A673 (cell line): Measurements from ENCODE around the gene TCF7L2. TPM values are rescaled to one million over a fixed set of nuclear protein-coding genes. Genes with fewer than 3 reads are reported as not detected.

ENCODE experiments used
- BruUV-seq: library from RNA; stranded (reverse); fragments of 400-500 nt; replicated peaks from 2 replicates; lab custom pipeline; 2021; lab: Mats Ljungman, UMichigan
- CTCF ChIA-PET: fragments of 300-600 bp; sonication (Branson Sonifier 250); formaldehyde crosslinking; loops from one replicate; lab custom pipeline; 2022; ENCODE audit warnings: antibody characterized with exemption; lab: Charles Lee
- POLR2A ChIA-PET: fragments of 300-600 bp; sonication (Branson Sonifier 250); formaldehyde crosslinking; loops from one replicate; lab custom pipeline; 2022; ENCODE audit warnings: antibody characterized with exemption; ENCODE audit not compliant: low non-redundant PET; lab: Charles Lee
- DNase-seq: peaks from one replicate; pipeline ENCODE4 v3.0.0-alpha.2; 2015; ENCODE audit warnings: low spot score
- H3K27ac ChIP-seq: fragments of 200-600 bp; sonication (generic); 2 replicates; pipeline ENCODE4 v1.5.1; 2016; ENCODE audit warnings: mixed run types, low read depth, mild to moderate bottlenecking, mixed read lengths, antibody characterized with exemption, low read length; ENCODE audit not compliant: poor library complexity, severe bottlenecking
- H3K27me3 ChIP-seq: fragments of 200-600 bp; sonication (generic); replicated peaks from 2 replicates; pipeline ENCODE4 v1.6.1; 2017; ENCODE audit warnings: mixed run types, low read depth, mild to moderate bottlenecking, mixed read lengths, antibody characterized with exemption, low read length; ENCODE audit not compliant: insufficient read depth, poor library complexity
- H3K36me3 ChIP-seq: fragments of 200-600 bp; sonication (generic); 2 replicates; pipeline ENCODE4 v1.6.1; 2016; ENCODE audit warnings: mixed run types, mild to moderate bottlenecking, mixed read lengths, antibody characterized with exemption, low read length; ENCODE audit not compliant: insufficient read depth, poor library complexity, severe bottlenecking
- H3K4me1 ChIP-seq: fragments of 200-600 bp; sonication (generic); 2 replicates; pipeline ENCODE4 v1.6.1; 2017; ENCODE audit warnings: mixed run types, mild to moderate bottlenecking, mixed read lengths, antibody characterized with exemption, low read length; ENCODE audit not compliant: insufficient read depth, poor library complexity, severe bottlenecking
- H3K4me3 ChIP-seq: fragments of 200-600 bp; sonication (generic); 2 replicates; pipeline ENCODE4 v1.5.1; 2016; ENCODE audit warnings: low read depth, mixed run types, mild to moderate bottlenecking, mixed read lengths, low read length; ENCODE audit not compliant: poor library complexity, severe bottlenecking
- H3K9me3 ChIP-seq: fragments of 200-600 bp; sonication (generic); 2 replicates; pipeline ENCODE4 v1.6.1; 2016; ENCODE audit warnings: mixed run types, low read depth, mild to moderate bottlenecking, mixed read lengths, antibody characterized with exemption, low read length; ENCODE audit not compliant: poor library complexity, severe bottlenecking
- CTCF ChIP-seq: fragments of 300-800, 200-600 bp; sonication (generic); conservative IDR thresholded peaks from 2 replicates; pipeline ENCODE4 v1.5.1; 2017; ENCODE audit warnings: low read depth, mild to moderate bottlenecking, antibody characterized with exemption, low read length, moderate library complexity, mixed read lengths
- EZH2 ChIP-seq: fragments of 200-600 bp; sonication (generic); IDR thresholded peaks from 2 replicates; pipeline ENCODE4 v1.6.1; 2017; ENCODE audit warnings: borderline replicate concordance, low read depth, mild to moderate bottlenecking, mixed read lengths, antibody characterized with exemption, low read length; ENCODE audit not compliant: poor library complexity, severe bottlenecking
- intact Hi-C: fragments of 100-400 bp; cut with micrococcal nuclease; formaldehyde crosslinking; loops from one replicate; pipeline ENCODE4 v1.10.0; 2022; ENCODE audit not compliant: unreplicated experiment
- total RNA-seq: library from RNA; stranded (reverse); gene quantifications from 2 replicates; pipeline ENCODE4 v1.2.3, GENCODE V29; 2021

TCF7L2 gene
- total RNA-seq, 1 experiment from 2014 or later, result 16.8 TPM

GRCh38 chr10:113052076-113052830, 102.2 kb downstream of the TCF7L2 start:
- BruUV-seq, result no TSS peak
- ChIA-PET POLR2A (no interaction called here), CTCF (no interaction called here)
- Histone ChIP-seq H3K4me1 (peaks cover 48% of the 10 kb centered on the region), H3K27ac (no peak overlapping the region), H3K36me3 (no peaks in the 10 kb centered on the region), H3K4me3 (no peak overlapping the region), H3K9me3 (no peaks in the 10 kb centered on the region), H3K27me3 (no peaks in the 10 kb centered on the region)
- TF ChIP-seq CTCF, result peak; percentile 53
- no peak for TF ChIP-seq EZH2
- DNase-seq, result peak; percentile 46
- intact Hi-C loops, result no loop called here

- no TSS peak for BruUV-seq
- ChIA-PET POLR2A (no interaction called here), CTCF (no interaction called here)
Measured at GRCh38 chr10:113053091-113053490, 103.0 kb downstream of the TCF7L2 start.

GRCh38 chr10:113053881-113054280, 103.8 kb downstream of the TCF7L2 start:
- H3K27ac ChIP-seq, result no peak overlapping the region
- no peaks in the 10 kb centered on the region for H3K9me3 ChIP-seq
- no peak overlapping the region for H3K4me3 ChIP-seq
- ChIA-PET CTCF (no interaction called here), POLR2A (no interaction called here)
- H3K4me1 ChIP-seq, result peaks cover 49% of the 10 kb centered on the region
- TF ChIP-seq EZH2, result no peak
- TF ChIP-seq CTCF, result no peak
- no peaks in the 10 kb centered on the region for H3K27me3 ChIP-seq
- DNase-seq, result peak; percentile 45
- BruUV-seq, result no TSS peak
- intact Hi-C loops, result no loop called here
- H3K36me3 ChIP-seq, result no peaks in the 10 kb centered on the region

More at GRCh38 chr10:113053091-113053490, 103.0 kb downstream of the TCF7L2 start:
- Histone ChIP-seq H3K9me3 (no peaks in the 10 kb centered on the region), H3K36me3 (no peaks in the 10 kb centered on the region), H3K4me1 (peaks cover 49% of the 10 kb centered on the region), H3K4me3 (no peak overlapping the region), H3K27me3 (no peaks in the 10 kb centered on the region), H3K27ac (no peak overlapping the region)
- TF ChIP-seq EZH2, result no peak
- no peak for TF ChIP-seq CTCF
- intact Hi-C loops, result no loop called here
- DNase-seq, result no peak
